Measurements from ENCODE around the gene LGALS3.
"Not testable (repeated sequence)": the region's sequence is repeated elsewhere in the genome, so short reads cannot be mapped to it uniquely, and the experiment has no call there.

LGALS3 gene

DNA sequence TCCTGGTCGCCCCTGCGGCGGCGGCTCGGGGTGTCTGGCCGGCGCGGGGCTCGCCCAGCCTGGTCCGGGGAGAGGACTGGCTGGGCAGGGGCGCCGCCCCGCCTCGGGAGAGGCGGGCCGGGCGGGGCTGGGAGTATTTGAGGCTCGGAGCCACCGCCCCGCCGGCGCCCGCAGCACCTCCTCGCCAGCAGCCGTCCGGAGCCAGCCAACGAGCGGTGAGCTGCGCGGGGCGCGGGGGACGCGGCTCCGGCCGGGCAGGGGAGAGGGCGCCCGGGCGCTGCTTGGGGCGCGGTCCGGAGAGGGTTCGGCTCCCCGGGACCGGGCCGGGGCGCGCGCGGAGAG lies at the start of gene LGALS3:
LGALS3 (plus strand) TSS at position 167 of the 342 bp plus-strand sequence. CDS start 8,122 bp downstream, outside the sequence.
- DNase-seq, result peak; percentile 43

- DNase-seq, result not testable (repeated sequence)
These were observed 49.1 kb upstream of the LGALS3 start for GRCh38 chr14:55079961-55080360.

GRCh38 chr14:55084401-55085059 lies 44.5 kb upstream of the LGALS3 start:
- DNase-seq, result no peak

GRCh38 chr14:55085060-55085660 lies 43.9 kb upstream of the LGALS3 start:
- DNase-seq, result no peak

GRCh38 chr14:55086938-55087337 lies 42.1 kb upstream of the LGALS3 start:
- no peak for DNase-seq

DNA sequence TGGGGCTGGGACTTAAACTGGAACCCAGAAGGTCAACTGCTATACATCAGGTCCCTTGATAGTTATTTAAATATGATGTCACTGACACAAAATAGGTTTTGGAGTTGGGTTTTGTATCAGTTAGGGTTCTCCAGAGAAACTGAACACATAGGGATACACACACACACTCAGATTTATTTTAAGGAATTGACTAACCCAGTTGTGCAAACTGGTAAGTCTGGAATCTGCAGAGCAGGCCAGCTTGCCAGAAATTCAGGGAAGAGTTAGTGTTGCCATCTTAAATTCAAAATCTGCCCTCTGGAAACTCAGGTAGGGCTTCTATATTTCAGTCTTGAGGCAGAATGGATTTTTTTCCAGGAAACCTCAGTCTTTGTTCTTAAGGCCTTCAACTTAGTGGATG lies 40.7 kb upstream of the LGALS3 start:
- no peak for DNase-seq

- peak; percentile 83 for DNase-seq
These were observed 36.7 kb upstream of the LGALS3 start for GRCh38 chr14:55092341-55092740.

- peak; percentile 53 for DNase-seq
These were observed 34.5 kb upstream of the LGALS3 start for GRCh38 chr14:55094292-55095157.

- DNase-seq, result no peak
These were observed 31.0 kb upstream of the LGALS3 start for GRCh38 chr14:55097881-55098560.

DNA sequence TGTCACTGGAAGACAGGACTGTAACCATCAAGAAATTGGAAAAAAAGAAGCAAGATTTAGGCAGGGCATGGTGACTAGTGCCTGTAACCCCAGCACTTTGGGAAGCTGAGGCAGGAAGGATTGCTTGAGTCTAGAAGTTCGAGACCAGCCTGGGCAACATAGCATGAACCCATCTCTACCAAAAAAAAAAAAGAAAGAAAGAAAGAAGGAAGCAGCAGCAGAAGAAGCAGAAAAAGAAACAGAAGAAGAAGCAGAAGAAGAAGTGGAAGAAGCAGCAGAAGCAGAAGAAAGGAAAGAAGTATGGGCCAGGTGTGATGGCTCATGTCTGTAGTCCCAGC lies 30.5 kb upstream of the LGALS3 start:
- DNase-seq, result no peak

DNA sequence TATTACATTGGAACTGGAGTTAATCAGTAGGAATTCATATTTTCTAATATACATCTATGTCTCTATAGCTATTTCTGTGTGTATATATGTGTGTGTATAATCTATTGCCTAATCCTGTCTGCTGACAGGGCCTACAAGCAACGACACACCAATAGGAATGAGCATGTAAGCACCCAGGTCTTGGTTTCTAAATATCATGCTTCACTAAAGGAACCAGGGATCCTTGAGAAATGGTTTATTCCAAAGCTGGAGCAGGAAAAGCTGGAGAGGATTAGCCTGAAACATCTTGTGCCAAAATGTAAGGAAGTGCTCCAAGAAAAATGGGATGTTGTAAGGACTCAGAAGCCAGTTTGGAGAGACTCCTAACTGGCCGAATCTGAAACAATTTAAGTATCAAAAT lies 29.3 kb upstream of the LGALS3 start:
- DNase-seq, result peak; percentile 76

GRCh38 chr14:55101698-55102097 lies 27.4 kb upstream of the LGALS3 start:
- no peak for DNase-seq

- DNase-seq, result peak; percentile 100
These were observed 26.9 kb upstream of the LGALS3 start for GRCh38 chr14:55102141-55102621.

- peak; percentile 96 for DNase-seq
These were observed 25.9 kb upstream of the LGALS3 start for GRCh38 chr14:55103005-55103640.

GRCh38 chr14:55103971-55104954 lies 24.8 kb upstream of the LGALS3 start:
- DNase-seq, result no peak

DNA sequence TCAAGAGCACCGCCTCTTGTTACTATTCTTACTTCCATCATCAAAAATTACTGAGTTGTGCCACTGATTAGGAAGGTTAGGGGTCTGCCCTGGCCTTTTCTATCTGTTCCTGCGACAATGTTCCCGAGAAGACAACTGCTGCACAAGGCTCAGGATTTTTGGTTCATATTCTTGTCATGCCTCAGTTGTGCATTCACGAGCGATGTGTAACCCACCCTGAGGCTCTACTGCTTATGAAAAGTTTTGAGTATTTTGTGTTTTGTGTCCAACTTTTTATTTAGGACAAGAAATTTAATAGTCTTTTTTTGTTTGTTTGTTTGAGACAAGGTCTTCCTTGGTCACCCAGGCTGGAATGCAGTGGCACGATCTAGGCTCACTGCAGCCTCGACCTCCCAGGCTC lies 23.1 kb upstream of the LGALS3 start:
- no peak for DNase-seq

- peak; percentile 94 for DNase-seq
These were observed 21.1 kb upstream of the LGALS3 start for GRCh38 chr14:55107766-55108554.

DNA sequence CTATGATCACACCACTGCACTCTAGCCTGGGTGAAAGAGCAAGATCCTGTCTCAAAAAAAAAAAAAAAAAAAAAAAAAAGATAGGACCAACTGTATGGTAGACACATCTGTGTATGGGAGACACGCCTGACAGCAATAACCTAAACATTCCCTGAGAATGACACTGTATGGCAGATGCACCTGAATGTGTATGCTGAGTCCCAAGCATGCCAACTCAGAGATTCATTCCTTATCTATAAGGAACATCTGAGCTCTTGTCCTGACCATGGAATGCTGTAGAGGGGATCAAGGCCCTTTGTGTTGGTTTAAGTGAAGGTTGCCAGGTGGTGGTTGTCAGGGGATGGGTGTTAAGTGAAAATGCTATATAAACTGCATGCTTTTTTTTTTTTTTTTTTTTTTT lies 19.2 kb upstream of the LGALS3 start:
- no peak for DNase-seq

- DNase-seq, result no peak
These were observed 17.8 kb upstream of the LGALS3 start for GRCh38 chr14:55111122-55111708.

- no peak for DNase-seq
These were observed 14.3 kb upstream of the LGALS3 start for GRCh38 chr14:55114720-55115119.

All from fibroblast of upper back skin (primary cell).